Panc1 (cell line): ENCODE measurements around the gene SLF2.

Experiments used
- CTCF ChIP-seq: fragments of 450-650 bp; IDR thresholded peaks from 2 replicates; pipeline ENCODE4 v1.5.1; 2017; ENCODE audit warnings: mild to moderate bottlenecking
- POLR2AphosphoS5 ChIP-seq: IDR thresholded peaks from 2 replicates; pipeline ENCODE4 v1.6.1; 2012; ENCODE audit warnings: mild to moderate bottlenecking, low read depth, low read length, moderate library complexity
- REST ChIP-seq, 2 experiments: IDR thresholded peaks; 2 replicates each; pipeline ENCODE4 v1.6.1; 2011 to 2012; ENCODE audit warnings: low read depth in 2 of 2, control low read depth in 1 of 2, low read length in 1 of 2, mild to moderate bottlenecking in 1 of 2, moderate library complexity in 1 of 2; ENCODE audit not compliant: insufficient read depth in 1 of 2

GRCh38 chr10:100978901-100979195, 66.1 kb downstream of the SLF2 start:
- TF ChIP-seq CTCF, result no peak
- no peak for TF ChIP-seq POLR2AphosphoS5
- TF ChIP-seq REST (IDR thresholded peaks at IDR 0.05; ENCODE audit: insufficient read depth in 1 of 2, low read depth in 2 of 2, low read length in 1 of 2), result no peak
